HL-60 (cell line): ENCODE data around the gene RXRG.

Source experiments
- GABPA ChIP-seq: IDR thresholded peaks from 2 replicates; pipeline ENCODE4 v1.6.1; 2012; ENCODE audit warnings: low read depth
- POLR2AphosphoS5 ChIP-seq: IDR thresholded peaks from 2 replicates; pipeline ENCODE4 v1.6.1; 2012; ENCODE audit warnings: low read depth
- TF ChIP-seq, protein P1 (sequence below): IDR thresholded peaks from one replicate; pipeline ENCODE4 v1.5.1; 2011; ENCODE audit warnings: low read length, control low read depth, inconsistent platforms; ENCODE audit not compliant: insufficient read depth
- TF ChIP-seq, protein P2 (sequence below): IDR thresholded peaks from 2 replicates; pipeline ENCODE4 v1.6.1; 2012; ENCODE audit warnings: low read depth; ENCODE audit not compliant: insufficient replicate concordance

DNA sequence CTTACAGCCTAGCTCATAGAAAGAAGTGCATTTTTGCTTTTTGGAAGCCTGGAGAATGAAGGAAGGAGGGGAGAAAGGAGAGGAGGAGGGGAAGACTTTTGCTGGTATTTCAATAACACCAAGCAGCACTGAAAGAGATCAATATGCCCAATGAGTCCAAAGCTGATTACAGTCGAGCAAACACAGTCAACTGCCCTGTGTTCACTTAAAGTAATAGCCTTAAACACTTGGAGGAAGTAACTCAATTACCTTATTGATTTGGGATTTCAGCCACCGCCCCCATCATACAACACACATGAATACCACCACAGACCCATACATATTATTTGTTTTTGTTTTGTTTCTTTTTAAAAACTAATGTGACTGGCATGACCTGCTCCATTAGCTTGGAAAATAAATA, 23.3 kb upstream of the RXRG start:
- TF ChIP-seq, protein P1, sequence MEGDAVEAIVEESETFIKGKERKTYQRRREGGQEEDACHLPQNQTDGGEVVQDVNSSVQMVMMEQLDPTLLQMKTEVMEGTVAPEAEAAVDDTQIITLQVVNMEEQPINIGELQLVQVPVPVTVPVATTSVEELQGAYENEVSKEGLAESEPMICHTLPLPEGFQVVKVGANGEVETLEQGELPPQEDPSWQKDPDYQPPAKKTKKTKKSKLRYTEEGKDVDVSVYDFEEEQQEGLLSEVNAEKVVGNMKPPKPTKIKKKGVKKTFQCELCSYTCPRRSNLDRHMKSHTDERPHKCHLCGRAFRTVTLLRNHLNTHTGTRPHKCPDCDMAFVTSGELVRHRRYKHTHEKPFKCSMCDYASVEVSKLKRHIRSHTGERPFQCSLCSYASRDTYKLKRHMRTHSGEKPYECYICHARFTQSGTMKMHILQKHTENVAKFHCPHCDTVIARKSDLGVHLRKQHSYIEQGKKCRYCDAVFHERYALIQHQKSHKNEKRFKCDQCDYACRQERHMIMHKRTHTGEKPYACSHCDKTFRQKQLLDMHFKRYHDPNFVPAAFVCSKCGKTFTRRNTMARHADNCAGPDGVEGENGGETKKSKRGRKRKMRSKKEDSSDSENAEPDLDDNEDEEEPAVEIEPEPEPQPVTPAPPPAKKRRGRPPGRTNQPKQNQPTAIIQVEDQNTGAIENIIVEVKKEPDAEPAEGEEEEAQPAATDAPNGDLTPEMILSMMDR: no peak
- no peak for TF ChIP-seq POLR2AphosphoS5
- TF ChIP-seq GABPA: no peak
- TF ChIP-seq, protein P2, sequence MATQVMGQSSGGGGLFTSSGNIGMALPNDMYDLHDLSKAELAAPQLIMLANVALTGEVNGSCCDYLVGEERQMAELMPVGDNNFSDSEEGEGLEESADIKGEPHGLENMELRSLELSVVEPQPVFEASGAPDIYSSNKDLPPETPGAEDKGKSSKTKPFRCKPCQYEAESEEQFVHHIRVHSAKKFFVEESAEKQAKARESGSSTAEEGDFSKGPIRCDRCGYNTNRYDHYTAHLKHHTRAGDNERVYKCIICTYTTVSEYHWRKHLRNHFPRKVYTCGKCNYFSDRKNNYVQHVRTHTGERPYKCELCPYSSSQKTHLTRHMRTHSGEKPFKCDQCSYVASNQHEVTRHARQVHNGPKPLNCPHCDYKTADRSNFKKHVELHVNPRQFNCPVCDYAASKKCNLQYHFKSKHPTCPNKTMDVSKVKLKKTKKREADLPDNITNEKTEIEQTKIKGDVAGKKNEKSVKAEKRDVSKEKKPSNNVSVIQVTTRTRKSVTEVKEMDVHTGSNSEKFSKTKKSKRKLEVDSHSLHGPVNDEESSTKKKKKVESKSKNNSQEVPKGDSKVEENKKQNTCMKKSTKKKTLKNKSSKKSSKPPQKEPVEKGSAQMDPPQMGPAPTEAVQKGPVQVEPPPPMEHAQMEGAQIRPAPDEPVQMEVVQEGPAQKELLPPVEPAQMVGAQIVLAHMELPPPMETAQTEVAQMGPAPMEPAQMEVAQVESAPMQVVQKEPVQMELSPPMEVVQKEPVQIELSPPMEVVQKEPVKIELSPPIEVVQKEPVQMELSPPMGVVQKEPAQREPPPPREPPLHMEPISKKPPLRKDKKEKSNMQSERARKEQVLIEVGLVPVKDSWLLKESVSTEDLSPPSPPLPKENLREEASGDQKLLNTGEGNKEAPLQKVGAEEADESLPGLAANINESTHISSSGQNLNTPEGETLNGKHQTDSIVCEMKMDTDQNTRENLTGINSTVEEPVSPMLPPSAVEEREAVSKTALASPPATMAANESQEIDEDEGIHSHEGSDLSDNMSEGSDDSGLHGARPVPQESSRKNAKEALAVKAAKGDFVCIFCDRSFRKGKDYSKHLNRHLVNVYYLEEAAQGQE: no peak
